Measurements from ENCODE around the gene SNED1.

DNA sequence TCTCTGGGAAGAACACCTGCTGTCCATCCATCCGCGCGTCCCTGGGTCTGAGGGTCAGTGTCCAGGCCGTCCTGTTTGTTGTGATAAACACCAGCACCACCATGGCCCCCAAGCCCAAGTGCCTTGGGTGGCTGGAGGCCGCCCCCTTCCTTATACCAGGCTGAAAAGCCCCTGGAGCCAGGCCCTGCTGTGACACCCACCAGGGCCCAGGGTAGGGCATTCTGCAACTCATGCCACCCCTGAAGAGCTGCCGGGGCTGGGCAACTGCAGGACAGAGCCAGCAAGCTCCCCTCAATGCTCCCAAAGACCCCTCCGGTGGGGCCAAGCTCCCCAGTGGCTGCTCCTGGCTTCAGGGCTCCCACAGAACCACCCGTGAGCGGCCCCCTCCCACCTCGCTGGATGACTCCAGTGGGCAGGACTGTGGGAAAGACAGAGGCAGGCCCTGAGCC is 31.9 kb upstream of the SNED1 start:
- TF ChIP-seq, protein P1, sequence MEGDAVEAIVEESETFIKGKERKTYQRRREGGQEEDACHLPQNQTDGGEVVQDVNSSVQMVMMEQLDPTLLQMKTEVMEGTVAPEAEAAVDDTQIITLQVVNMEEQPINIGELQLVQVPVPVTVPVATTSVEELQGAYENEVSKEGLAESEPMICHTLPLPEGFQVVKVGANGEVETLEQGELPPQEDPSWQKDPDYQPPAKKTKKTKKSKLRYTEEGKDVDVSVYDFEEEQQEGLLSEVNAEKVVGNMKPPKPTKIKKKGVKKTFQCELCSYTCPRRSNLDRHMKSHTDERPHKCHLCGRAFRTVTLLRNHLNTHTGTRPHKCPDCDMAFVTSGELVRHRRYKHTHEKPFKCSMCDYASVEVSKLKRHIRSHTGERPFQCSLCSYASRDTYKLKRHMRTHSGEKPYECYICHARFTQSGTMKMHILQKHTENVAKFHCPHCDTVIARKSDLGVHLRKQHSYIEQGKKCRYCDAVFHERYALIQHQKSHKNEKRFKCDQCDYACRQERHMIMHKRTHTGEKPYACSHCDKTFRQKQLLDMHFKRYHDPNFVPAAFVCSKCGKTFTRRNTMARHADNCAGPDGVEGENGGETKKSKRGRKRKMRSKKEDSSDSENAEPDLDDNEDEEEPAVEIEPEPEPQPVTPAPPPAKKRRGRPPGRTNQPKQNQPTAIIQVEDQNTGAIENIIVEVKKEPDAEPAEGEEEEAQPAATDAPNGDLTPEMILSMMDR (conservative IDR thresholded peaks at IDR 0.05; ENCODE audit: low read length), result no peak
- no peak for TF ChIP-seq EZH2phosphoT487 (IDR thresholded peaks at IDR 0.05; ENCODE audit: borderline replicate concordance, low read depth, low read length)

All from OCI-LY7 (cell line).